HG03196 (cell line): ENCODE measurements around the gene ANKMY1.

Experiments used
- ATAC-seq: cut with Tn5 transposase; IDR thresholded peaks from one replicate; pipeline ENCODE4 v1.9.1; 2021; ENCODE audit not compliant: unreplicated experiment

The ANKMY1 gene

DNA sequence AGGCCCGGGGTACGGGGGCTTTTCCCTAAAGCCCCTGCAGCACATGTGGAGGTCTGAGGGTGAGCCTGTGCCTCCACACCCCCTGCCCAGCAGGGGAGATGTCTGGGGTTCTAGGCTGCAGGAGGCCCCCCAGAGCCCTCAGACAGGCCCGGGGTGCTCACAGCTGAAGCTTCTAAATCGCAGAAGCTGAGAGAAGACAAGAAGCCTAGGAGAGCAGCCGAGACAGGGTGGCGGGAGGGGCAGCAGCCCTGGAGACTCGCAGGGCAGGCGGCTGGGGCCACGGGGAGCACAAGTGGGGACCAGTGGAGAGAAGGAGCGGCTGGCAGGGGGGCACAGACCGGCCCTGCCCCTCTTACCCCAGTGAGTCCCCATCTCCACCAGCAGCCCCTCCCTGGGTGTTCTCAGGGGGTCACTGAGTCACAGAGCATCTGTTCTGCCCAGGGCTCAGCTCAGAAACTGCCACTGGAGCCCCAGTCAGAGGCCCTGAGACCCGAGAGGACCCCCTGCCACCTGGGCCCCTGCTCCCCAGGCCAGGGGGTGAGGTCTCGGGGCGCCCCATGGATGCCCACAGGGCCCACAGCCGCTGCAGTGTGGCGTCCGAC is 96.2 kb downstream of the ANKMY1 start:
- no peak for ATAC-seq

GRCh38 chr2:240460781-240461431 is 96.9 kb downstream of the ANKMY1 start:
- no peak for ATAC-seq

DNA sequence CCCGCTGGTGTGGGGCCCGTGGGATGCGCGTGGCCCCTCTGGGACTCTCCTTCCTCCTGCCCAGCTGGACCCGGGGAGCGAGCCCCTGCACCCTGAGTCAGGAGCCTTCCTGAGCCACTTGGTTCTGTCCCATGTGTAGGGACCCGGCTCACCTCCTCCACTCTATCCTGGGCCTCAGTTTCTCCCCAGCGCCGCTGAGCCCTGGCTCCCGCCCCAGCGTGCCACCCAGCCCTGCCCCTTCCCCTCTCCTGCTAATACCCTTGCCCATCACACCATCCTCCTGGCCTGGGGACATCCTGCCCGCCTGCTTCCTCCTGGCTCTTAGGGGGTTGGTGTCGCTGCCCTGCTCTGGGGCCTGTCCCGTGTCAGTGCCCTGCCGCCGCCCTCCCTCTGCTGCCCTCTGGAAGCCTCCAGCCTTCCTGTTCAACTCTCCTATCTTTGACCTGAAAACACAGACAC is 97.5 kb downstream of the ANKMY1 start:
- ATAC-seq, result no peak

DNA sequence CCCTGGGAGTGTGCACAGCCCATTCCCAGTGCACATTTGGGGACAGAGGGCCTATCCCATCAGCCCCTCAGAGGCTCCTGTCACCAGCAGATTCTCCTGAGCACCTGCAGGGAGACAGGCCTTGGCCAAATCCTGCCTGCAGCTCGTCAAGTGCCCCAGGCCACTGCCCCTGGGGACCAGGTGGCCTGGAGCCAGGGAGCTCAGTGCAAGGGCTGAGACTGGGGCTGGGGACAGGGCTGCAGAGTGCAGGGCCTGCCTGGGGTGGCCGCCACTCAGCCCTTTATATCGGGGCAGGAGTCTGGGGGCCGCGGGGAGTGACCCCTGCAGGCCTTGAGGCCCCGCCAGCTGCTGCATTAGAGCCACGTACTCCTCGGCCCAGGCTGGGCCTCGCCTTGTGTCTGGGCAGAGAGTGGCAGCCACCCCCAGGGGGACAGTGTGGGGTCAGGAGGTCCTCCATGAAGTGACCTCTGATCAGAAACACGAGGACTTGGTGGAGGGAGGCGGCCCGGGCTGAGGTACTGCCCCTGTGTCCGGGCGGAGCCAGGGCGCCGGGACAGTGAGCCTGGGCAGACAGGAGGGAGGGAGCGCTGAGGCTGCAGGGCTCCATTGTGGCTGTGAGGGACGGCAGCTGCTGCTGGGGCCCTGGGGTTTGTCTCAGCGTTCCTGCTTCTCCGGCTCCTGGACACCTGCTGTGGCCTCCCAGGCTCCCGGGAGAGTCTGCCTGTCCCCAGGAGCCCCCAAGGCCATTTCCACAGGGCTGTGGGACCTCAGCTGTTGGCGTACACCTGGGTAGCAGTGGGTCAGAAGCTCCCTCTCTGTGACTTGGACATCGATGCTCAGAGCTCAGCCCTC is 98.2 kb downstream of the ANKMY1 start:
- ATAC-seq, result no peak

DNA sequence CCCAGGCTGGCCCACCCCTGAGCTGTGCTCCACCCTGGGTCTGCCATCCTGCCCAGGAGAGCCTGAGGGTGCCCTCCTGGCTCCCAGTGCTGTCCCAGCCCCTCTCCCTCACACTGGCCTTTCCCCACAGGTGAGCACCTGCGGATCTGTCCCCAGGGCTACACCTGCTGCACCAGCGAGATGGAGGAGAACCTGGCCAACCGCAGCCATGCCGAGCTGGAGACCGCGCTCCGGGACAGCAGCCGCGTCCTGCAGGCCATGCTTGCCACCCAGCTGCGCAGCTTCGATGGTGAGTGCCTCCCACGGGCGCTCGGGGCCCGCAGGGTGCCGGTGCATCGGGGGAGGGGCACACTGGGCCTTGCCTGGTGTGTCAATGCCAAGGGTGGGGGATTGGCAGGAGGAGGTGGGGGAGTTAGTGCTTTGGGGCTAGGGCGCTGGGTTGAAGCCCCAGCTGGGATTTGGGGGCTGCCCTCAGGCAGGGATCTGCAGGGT is 98.8 kb downstream of the ANKMY1 start:
- no peak for ATAC-seq

GRCh38 chr2:240458044-240458899 is 99.5 kb downstream of the ANKMY1 start:
- no peak for ATAC-seq

DNA sequence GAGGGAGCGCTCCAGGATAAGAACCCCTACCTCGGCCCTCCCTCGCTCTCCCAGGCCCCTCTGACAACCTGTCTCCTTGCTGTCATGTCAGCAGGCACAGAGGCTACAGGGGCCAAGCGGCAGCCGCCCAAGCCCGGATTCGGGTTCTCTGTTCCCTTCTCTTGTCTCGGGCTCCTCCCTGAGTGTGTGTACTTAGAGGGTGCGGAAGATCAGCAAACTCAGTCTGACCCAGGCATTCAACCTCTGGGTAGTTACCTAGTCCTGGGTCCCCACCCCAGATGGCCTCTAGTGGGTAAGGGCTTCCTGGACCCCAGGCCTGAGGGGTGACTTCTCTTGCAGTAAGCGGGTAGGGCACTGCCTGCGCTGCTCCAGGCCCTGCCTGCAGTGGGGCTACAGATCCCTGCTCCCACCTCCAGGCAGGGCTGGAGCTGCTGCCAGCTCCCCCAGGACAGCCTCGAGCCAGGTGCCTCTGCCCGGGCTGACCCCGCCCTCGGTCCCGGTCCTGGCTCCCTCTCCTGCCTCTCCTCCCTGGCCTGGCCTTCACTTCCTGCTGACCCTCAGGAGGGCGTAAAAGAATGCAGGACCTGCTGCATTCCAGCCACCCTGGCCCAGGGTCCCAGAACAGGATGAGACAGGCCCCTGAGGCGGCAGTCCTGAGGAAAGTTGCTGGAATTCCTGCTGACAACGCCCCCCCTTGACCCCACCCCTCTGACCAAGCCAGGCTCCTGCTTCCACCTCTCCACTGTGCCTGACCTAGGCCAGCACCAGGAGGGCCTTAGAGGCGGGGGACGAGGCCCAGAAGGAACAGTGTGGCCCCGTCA is 100.4 kb downstream of the ANKMY1 start:
- ATAC-seq, result no peak

DNA sequence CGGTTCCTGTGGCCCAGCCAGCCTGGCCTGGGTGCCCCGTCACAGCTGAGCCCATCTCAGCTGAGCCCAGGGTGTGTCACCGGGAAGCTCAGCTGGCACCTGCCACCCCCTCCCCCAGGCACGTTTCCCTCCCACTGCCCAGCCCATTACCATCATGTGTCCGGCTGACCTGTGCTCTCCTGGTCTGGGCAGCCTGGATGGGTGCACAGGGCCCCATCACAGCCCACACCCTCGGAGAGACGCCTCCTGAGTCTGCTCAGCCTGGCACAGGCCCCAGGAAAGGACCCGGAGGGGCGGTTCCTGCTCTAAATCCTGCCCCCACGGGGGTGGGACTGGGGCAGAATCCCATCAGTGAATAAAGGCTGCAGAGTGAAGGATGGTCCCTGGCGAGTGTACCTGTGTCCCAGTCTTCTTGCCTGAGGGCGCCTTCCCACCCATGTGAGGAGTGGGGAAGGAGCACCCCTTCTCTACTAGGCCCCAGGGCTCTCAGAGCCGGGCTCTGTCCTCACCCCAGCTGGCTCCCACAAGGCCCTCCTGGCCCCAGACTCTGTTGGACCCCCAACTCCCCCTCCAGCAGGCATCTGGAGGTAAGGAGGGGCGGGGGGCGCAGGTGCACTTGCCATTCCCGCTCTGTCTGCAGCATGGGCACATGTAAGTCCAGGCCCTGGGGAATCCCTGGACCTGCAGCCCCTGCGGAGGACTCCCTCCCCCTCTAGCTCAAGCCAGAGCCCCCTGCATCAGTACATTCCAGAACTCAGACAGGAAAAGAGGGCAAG is 101.2 kb downstream of the ANKMY1 start:
- no peak for ATAC-seq

DNA sequence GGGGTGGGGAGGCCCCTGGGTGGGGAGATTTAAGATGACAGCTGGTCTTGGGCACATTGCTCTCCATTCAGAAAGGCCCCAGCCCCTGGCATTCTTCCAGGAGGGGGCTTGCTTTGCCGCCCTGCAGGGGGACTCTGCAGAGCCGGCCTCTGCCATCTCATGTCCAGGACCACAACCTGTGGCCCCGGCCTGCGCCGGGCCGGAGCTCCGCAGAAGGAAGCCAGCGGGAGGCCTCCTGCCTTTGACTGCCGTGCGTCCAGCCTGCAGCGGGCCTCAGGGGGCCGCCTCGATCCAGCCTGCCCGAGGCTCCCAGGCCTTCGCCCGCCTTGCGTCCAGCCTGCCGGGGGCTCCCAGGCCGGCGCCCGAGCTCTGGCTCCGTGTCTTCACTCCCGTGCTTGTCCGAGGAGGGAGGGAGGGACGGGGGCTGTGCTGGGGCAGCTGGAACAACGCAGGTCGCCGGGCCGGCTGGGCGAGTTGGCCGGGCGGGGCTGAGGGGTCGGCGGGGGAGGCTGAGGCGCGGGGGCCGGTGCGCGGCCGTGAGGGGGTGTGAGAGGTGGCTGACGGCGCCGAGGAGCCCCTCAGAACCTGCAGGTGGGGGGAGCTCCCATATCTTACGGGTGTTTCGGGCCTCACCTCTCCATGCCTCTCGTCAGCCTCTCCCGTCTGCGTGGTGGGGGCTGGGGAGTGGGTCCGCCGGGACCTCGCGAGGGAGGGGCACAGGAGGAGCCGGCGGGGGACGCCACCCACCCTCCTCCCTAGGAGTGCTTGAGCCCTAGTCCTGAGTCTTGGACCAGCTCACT is 101.9 kb downstream of the ANKMY1 start:
- no peak for ATAC-seq

DNA sequence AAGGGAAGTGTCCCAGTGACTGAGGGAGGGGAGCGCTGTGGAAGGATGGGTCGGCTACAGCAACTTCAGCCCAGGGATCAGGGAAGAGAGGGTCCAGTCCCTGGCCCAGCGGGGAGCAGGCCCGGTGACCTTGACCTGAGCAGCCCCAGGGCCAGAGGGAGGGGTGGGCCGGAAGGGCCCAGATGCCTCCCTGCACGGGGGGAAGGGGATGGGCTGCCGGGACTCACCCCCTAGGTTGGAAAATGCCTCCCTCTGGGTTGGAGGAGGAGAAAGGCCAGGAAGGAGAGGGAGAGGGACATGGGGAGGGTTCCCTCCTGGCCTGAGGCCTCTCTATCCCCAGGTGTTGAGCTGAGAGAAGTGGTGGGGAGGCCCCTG is 102.5 kb downstream of the ANKMY1 start:
- no peak for ATAC-seq

- ATAC-seq, result no peak
Observed at GRCh38 chr2:240454106-240454901, 103.5 kb downstream of the ANKMY1 start.

GRCh38 chr2:240453461-240454105 is 104.2 kb downstream of the ANKMY1 start:
- no peak for ATAC-seq

DNA sequence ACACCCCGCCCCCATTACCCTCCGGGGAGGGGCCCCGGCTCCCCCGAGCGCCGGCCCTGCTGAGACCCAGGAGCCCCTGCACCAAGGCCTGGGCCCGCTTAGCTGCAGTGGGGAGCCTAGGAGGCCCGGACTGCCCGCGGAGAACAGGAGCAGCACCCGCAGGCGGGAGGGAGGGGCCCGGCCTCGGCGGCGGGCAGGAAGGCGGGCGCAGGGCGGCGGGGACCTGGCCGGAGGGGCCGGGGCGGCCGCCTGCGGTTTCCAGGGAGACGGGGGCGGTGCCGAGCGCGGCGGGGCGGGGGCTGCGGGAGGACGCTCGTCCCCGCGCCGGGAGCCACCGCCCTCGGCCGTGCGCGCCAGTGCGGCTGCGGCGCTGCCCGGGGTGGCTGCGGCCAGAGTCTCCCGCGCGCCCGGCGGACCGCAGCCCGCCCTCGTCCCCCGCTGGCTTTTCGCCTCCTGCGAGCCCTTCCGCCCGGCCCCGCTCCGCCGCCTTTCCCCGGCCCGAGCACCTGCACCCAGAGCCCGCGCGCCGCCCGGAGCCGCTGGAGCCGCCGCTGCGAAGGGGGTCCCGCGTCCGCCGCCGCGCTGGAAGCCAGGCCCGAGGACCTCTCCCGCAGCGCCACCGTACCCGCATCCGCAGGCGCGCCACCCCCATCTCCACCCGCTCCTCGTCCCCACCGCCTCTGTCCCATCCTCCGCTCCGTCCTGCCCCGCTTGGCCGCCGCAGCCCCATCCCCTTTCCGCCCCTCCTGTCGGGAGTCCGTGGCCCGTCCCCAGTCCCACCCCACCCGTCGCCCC is 105.1 kb downstream of the ANKMY1 start:
- no peak for ATAC-seq

DNA sequence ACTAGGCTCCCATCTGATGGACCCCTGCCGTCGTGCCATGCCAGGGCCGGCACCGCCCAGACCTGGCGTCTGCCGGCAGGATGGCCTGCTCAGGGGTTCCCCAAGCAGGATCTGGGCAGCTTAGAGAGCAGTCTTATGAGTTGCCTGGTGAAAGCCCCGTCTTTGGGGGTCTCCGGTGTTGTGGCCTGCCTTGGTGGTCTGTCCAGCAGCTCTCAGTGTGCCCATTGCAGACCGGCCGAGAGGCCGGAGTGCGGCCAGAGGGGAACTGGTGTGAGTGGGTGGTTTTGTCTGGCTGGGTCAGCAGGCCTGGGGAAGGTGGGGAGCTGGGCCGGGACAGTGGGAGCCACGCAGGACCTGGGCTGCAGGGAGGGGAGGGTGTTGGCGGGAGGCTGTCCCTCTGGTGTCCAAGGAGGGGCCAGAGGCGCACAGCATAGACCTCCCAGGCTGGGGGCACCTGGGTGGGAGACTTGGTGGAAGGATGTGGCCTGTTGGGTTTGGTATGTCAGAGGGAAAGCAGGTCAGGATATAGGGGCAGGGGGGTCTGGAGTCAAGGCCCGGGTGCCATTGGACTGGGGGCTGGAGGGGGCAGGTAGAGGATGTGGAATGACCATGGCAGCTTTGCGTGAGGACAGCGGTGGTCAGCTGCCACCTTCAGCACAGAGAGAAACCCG is 105.9 kb downstream of the ANKMY1 start:
- no peak for ATAC-seq

GRCh38 chr2:240451108-240451611 is 106.6 kb downstream of the ANKMY1 start:
- no peak for ATAC-seq
